HepG2 (cell line): ENCODE data around the gene ADARB2. TPM values are rescaled to one million over a fixed set of nuclear protein-coding genes. Genes with fewer than 3 reads are reported as not detected.

Source experiments
- FOXK2 ChIP-seq: fragments of 450-650 bp; IDR thresholded peaks from 2 replicates; pipeline ENCODE4 v1.6.1; 2016
- GMEB1 ChIP-seq: sonication (generic); formaldehyde crosslinking; IDR thresholded peaks from 2 replicates; pipeline ENCODE4 v1.5.1; 2020; ENCODE audit warnings: missing genetic modification reagents, mild to moderate bottlenecking, borderline replicate concordance
- JUND ChIP-seq: sonication (generic); formaldehyde crosslinking; IDR thresholded peaks from 2 replicates; pipeline ENCODE4 v1.8.0; 2022; ENCODE audit warnings: mild to moderate bottlenecking, missing genetic modification reagents
- MYPOP ChIP-seq: sonication (generic); formaldehyde crosslinking; IDR thresholded peaks from 2 replicates; pipeline ENCODE4 v1.8.1; 2023; ENCODE audit warnings: mild to moderate bottlenecking, moderate library complexity, missing genetic modification reagents
- PATZ1 ChIP-seq: sonication (generic); formaldehyde crosslinking; IDR thresholded peaks from 2 replicates; pipeline ENCODE4 v1.4.0; 2020; ENCODE audit warnings: missing genetic modification reagents
- POGZ ChIP-seq: sonication (generic); formaldehyde crosslinking; IDR thresholded peaks from 2 replicates; pipeline ENCODE4 v1.4.0; 2020; ENCODE audit warnings: mild to moderate bottlenecking, missing genetic modification reagents
- ZBTB4 ChIP-seq: sonication (generic); formaldehyde crosslinking; IDR thresholded peaks from 2 replicates; pipeline ENCODE4 v1.4.0; 2020; ENCODE audit warnings: missing genetic modification reagents, mild to moderate bottlenecking, borderline replicate concordance
- polyA plus RNA-seq, 8 experiments: library from polyadenylated mRNA; depleted of rRNA in 3 of 8; stranded (reverse) in 7 of 8; unstranded in 1 of 8; fragments of >200 nt; fragmentation: Illumina TruSeq in 4 of 8; extraction: Trizol in 4 of 8; gene quantifications; 2 replicates each; pipeline versions ENCODE4 v1.2.1 to v1.2.3, GENCODE V29; 2011 to 2016; ENCODE audit warnings: low read depth in 4 of 8, missing spikeins in 1 of 8, mixed read lengths in 1 of 8; ENCODE audit not compliant: insufficient read depth in 1 of 8
- total RNA-seq, 5 experiments: library from RNA; depleted of rRNA; stranded (reverse); fragments of >200 nt; fragmentation: Illumina TruSeq; extraction: Trizol; gene quantifications; 2 replicates each; pipeline ENCODE4 v1.2.3, GENCODE V29; 2016; ENCODE audit warnings: low read depth in 1 of 5

The ADARB2 gene
- total and polyA plus RNA-seq, 2 of the 13 experiments (the other 11 are each of a cell fraction or from before 2014, with no cell fraction given): not detected

GRCh38 chr10:1576467-1577372 lies 160.6 kb downstream of the ADARB2 start (continued):
- TF ChIP-seq GMEB1 (CRISPR knock-in tag) (no peak), ZBTB4 (no peak), JUND (CRISPR knock-in tag) (no peak), PATZ1 (no peak), POGZ (CRISPR knock-in tag) (no peak), FOXK2 (no peak), MYPOP (CRISPR knock-in tag) (no peak)
